KG1 (cell line): ENCODE data around the gene ADAMTS12.

Experiments used
- DNase-seq: peaks from one replicate; lab custom pipeline; 2025; lab: John Stamatoyannopoulos, UW

The ADAMTS12 gene

GRCh38 chr5:33712664-33713063, 179.1 kb downstream of the ADAMTS12 start:
- DNase-seq = no peak

GRCh38 chr5:33711094-33711679, 180.6 kb downstream of the ADAMTS12 start:
- no peak for DNase-seq

- no peak for DNase-seq
These were observed 188.9 kb downstream of the ADAMTS12 start for GRCh38 chr5:33702867-33703266.

- no peak for DNase-seq
These were observed 189.8 kb downstream of the ADAMTS12 start for GRCh38 chr5:33701951-33702350.

- no peak for DNase-seq
These were observed 190.5 kb downstream of the ADAMTS12 start for GRCh38 chr5:33701251-33701650.

GRCh38 chr5:33696411-33696810, 195.4 kb downstream of the ADAMTS12 start:
- DNase-seq = no peak

- no peak for DNase-seq
These were observed 198.8 kb downstream of the ADAMTS12 start for GRCh38 chr5:33692980-33693379.

- DNase-seq = no peak
These were observed 199.9 kb downstream of the ADAMTS12 start for GRCh38 chr5:33691856-33692255.

GRCh38 chr5:33690374-33691135, 201.2 kb downstream of the ADAMTS12 start:
- DNase-seq = no peak

GRCh38 chr5:33688526-33688925, 203.3 kb downstream of the ADAMTS12 start:
- DNase-seq = no peak

GRCh38 chr5:33688066-33688465, 203.7 kb downstream of the ADAMTS12 start:
- no peak for DNase-seq

GRCh38 chr5:33685873-33686755, 205.7 kb downstream of the ADAMTS12 start:
- no peak for DNase-seq

- DNase-seq = no peak
These were observed 207.2 kb downstream of the ADAMTS12 start for GRCh38 chr5:33684496-33685159.

GRCh38 chr5:33679791-33680190, 212.0 kb downstream of the ADAMTS12 start:
- DNase-seq = no peak

GRCh38 chr5:33675958-33676464, 215.8 kb downstream of the ADAMTS12 start:
- DNase-seq = no peak

GRCh38 chr5:33671700-33672291, 220.0 kb downstream of the ADAMTS12 start:
- DNase-seq = no peak

GRCh38 chr5:33662722-33663427, 228.9 kb downstream of the ADAMTS12 start:
- DNase-seq = no peak

- DNase-seq = no peak
These were observed 232.1 kb downstream of the ADAMTS12 start for GRCh38 chr5:33659526-33660169.

GRCh38 chr5:33657804-33658440, 233.9 kb downstream of the ADAMTS12 start:
- DNase-seq = no peak

- DNase-seq = no peak
These were observed 234.6 kb downstream of the ADAMTS12 start for GRCh38 chr5:33657176-33657575.
